Loucy (cell line): ENCODE results near the gene MELK.

Source experiments
- H2AFZ ChIP-seq: fragments of 200-600 bp; sonication (generic); 2 replicates; pipeline ENCODE4 v1.6.0; 2016; ENCODE audit warnings: antibody characterized with exemption, mild to moderate bottlenecking, low read length, moderate library complexity
- H3F3A ChIP-seq: fragments of 200-600 bp; 2 replicates; pipeline ENCODE4 v1.6.0; 2016; ENCODE audit warnings: antibody characterized with exemption, low read depth, mild to moderate bottlenecking
- H3K27me3 ChIP-seq: fragments of 200-600 bp; sonication (generic); 2 replicates; pipeline ENCODE4 v1.6.1; 2014; ENCODE audit warnings: low read length, mild to moderate bottlenecking; ENCODE audit not compliant: insufficient read depth, poor library complexity, severe bottlenecking
- H3K36me3 ChIP-seq: fragments of 200-600 bp; sonication (generic); 2 replicates; pipeline ENCODE4 v1.6.1; 2016; ENCODE audit warnings: low read length; ENCODE audit not compliant: insufficient read depth
- H3K4me1 ChIP-seq: fragments of 200-600 bp; sonication (generic); 2 replicates; pipeline ENCODE4 v1.5.1; 2014; ENCODE audit warnings: low read length, mild to moderate bottlenecking; ENCODE audit not compliant: insufficient read depth, poor library complexity, severe bottlenecking
- H3K4me2 ChIP-seq: fragments of 200-600 bp; sonication (generic); 2 replicates; pipeline ENCODE4 v1.6.0; 2014; ENCODE audit warnings: antibody characterized with exemption, low read length, low read depth, mild to moderate bottlenecking; ENCODE audit not compliant: poor library complexity, severe bottlenecking
- H3K4me3 ChIP-seq: fragments of 200-600 bp; sonication (generic); 2 replicates; pipeline ENCODE4 v1.5.1; 2014; ENCODE audit warnings: low read length, mild to moderate bottlenecking, mixed read lengths; ENCODE audit not compliant: poor library complexity, severe bottlenecking
- H3K79me2 ChIP-seq: fragments of 200-600 bp; sonication (generic); 2 replicates; pipeline ENCODE4 v1.6.1; 2014; ENCODE audit warnings: low read length; ENCODE audit not compliant: insufficient read depth
- H3K9ac ChIP-seq: fragments of 200-600 bp; sonication (generic); 2 replicates; pipeline ENCODE4 v1.6.0; 2014; ENCODE audit warnings: mild to moderate bottlenecking, low read depth, low read length, moderate library complexity; ENCODE audit not compliant: poor library complexity, severe bottlenecking
- H3K9me2 ChIP-seq: fragments of 200-600 bp; sonication (generic); replicated peaks from 2 replicates; pipeline ENCODE4 v1.6.1; 2016; ENCODE audit warnings: low read depth, low read length, mixed read lengths
- H3K9me3 ChIP-seq: fragments of 200-600 bp; sonication (generic); 2 replicates; pipeline ENCODE4 v1.6.1; 2014; ENCODE audit warnings: mild to moderate bottlenecking, antibody characterized with exemption, low read length, low read depth; ENCODE audit not compliant: insufficient read depth
- H4K20me1 ChIP-seq: fragments of 200-600 bp; sonication (generic); 2 replicates; pipeline ENCODE4 v1.6.0; 2014; ENCODE audit warnings: antibody characterized with exemption, low read length, mild to moderate bottlenecking; ENCODE audit not compliant: insufficient read depth, poor library complexity, severe bottlenecking
- EZH2phosphoT487 ChIP-seq: fragments of 200-600 bp; IDR thresholded peaks from 2 replicates; pipeline ENCODE4 v1.6.1; 2018; ENCODE audit warnings: antibody characterized with exemption, mild to moderate bottlenecking, moderate library complexity, borderline replicate concordance
- TF ChIP-seq, protein P1 (sequence below): fragments of 200-600 bp; sonication (generic); conservative IDR thresholded peaks from 2 replicates; pipeline ENCODE4 v1.5.1; 2014; ENCODE audit warnings: mild to moderate bottlenecking, antibody characterized with exemption, low read length

The MELK gene

DNA sequence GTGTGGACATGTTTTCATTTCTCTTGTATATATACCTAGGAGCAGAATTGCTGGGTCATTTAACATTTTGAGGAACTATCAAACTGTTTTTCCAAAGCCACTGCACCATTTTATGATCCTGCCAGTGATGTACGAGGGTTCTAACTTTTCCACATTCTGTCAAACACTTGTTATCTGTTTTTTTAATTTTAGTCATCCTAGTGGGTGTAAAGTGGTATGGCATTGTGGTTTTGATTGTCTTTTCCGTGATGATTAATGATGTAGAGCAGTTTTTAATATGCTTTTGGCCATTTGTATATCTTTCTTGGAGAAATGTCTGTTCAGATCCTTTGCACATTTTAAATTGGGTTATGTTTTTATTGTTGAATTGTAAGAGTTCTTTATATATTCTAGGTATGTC lies 107.0 kb downstream of the MELK start:
- H2AFZ ChIP-seq, result no peak overlapping the region
- H3F3A ChIP-seq, result no peaks in the 10 kb centered on the region
- no peak overlapping the region for H3K4me2 ChIP-seq
- no peak overlapping the region for H3K4me3 ChIP-seq
- peaks cover 10% of the 10 kb centered on the region; the same call in 1 of the 2 replicates for H3K9me3 ChIP-seq
- no peak overlapping the region for H3K9ac ChIP-seq
- no peaks in the 10 kb centered on the region for H4K20me1 ChIP-seq
- no peaks in the 10 kb centered on the region for H3K79me2 ChIP-seq
- no peaks in the 10 kb centered on the region for H3K4me1 ChIP-seq
- no peaks in the 10 kb centered on the region for H3K27me3 ChIP-seq
- H3K36me3 ChIP-seq, result peaks cover 41% of the 10 kb centered on the region; the same call in 1 of the 2 replicates
- TF ChIP-seq EZH2phosphoT487, result no peak
- TF ChIP-seq, protein P1, sequence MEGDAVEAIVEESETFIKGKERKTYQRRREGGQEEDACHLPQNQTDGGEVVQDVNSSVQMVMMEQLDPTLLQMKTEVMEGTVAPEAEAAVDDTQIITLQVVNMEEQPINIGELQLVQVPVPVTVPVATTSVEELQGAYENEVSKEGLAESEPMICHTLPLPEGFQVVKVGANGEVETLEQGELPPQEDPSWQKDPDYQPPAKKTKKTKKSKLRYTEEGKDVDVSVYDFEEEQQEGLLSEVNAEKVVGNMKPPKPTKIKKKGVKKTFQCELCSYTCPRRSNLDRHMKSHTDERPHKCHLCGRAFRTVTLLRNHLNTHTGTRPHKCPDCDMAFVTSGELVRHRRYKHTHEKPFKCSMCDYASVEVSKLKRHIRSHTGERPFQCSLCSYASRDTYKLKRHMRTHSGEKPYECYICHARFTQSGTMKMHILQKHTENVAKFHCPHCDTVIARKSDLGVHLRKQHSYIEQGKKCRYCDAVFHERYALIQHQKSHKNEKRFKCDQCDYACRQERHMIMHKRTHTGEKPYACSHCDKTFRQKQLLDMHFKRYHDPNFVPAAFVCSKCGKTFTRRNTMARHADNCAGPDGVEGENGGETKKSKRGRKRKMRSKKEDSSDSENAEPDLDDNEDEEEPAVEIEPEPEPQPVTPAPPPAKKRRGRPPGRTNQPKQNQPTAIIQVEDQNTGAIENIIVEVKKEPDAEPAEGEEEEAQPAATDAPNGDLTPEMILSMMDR, result no peak
- no peaks in the 10 kb centered on the region for H3K9me2 ChIP-seq

DNA sequence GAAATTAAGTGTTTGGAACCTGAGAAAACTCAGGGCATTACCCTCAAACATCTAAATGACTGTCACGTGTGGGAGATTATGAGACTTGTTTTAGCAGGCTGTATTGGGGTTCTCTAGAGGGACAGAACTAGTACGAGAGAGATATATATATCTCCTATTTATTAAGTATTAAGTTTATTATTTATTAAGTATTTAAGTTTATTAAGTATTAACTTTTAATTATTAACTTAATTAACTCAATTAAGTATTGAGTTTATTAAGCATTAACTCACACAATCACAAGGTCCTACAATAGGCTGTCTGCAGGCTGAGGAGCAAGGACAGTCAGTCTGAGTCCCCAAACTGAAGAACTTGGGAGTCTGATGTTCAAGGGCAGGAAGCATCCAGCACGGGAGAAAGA lies 113.8 kb downstream of the MELK start:
- Histone ChIP-seq H3K36me3 (no peaks in the 10 kb centered on the region), H3K79me2 (no peaks in the 10 kb centered on the region), H3K9me2 (no peaks in the 10 kb centered on the region), H3K9me3 (peaks cover 8% of the 10 kb centered on the region; the same call in 1 of the 2 replicates), H3K9ac (no peak overlapping the region), H4K20me1 (no peaks in the 10 kb centered on the region), H3K4me2 (no peak overlapping the region), H3K4me3 (no peak overlapping the region), H2AFZ (no peak overlapping the region), H3K4me1 (no peaks in the 10 kb centered on the region), H3F3A (no peaks in the 10 kb centered on the region), H3K27me3 (no peaks in the 10 kb centered on the region)
- TF ChIP-seq, protein P1, result no peak
- no peak for TF ChIP-seq EZH2phosphoT487

DNA sequence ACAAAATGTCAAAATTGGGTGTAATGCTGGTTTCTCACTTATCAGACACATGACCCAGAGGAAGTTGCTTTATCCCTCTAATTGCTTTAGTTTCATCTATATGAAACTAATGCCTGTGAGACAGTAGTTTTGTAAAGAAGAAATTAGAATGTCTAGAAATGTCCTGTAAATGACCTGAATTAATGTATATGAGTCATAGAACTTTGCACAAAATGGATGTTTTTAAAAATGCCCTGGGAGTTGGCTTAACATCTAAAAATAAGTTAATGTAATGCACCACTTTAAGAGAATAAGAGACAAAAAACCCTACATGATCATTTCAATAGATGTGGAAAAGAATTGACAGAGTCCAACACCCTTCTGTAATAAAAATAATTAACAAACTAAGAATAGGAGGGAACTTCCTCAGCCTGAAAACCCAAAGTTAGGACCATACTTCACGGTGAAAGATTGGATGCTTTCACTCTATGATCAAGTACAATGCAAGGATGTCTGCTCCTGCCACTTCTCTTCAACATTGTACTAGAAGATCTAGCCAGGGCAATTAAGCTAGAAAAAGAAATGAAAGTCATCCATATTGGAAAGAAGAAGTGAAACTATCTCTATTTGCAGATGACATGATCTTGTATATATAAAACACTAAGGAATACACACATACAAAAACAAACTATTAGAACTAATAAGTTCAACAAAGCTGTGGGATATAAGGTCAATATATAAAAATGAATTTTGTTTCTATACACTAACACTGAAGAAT lies 117.9 kb downstream of the MELK start:
- TF ChIP-seq, protein P1, result no peak
- TF ChIP-seq EZH2phosphoT487, result no peak
- Histone ChIP-seq H3K4me1 (no peaks in the 10 kb centered on the region), H3F3A (no peaks in the 10 kb centered on the region), H3K9me3 (no peaks in the 10 kb centered on the region), H3K36me3 (no peaks in the 10 kb centered on the region), H3K9me2 (no peaks in the 10 kb centered on the region), H3K9ac (no peak overlapping the region), H3K79me2 (no peaks in the 10 kb centered on the region), H3K4me2 (no peak overlapping the region), H3K27me3 (no peaks in the 10 kb centered on the region), H3K4me3 (no peak overlapping the region), H2AFZ (no peak overlapping the region), H4K20me1 (no peaks in the 10 kb centered on the region)
